H9 (cell line): Measurements from ENCODE around the gene P2RX6. TPM values are rescaled to one million over a fixed set of nuclear protein-coding genes. Genes with fewer than 3 reads are reported as not detected.

ENCODE experiments used
- DNase-seq: peaks from one replicate; pipeline ENCODE4 v3.0.0-alpha.2; 2017
- H2AFZ ChIP-seq: one replicate; pipeline ENCODE4 v1.6.1; 2013; ENCODE audit warnings: mild to moderate bottlenecking, low read length, control low read depth, moderate library complexity
- H2AK5ac ChIP-seq: 2 replicates; pipeline ENCODE4 v1.6.1; 2013; ENCODE audit warnings: low read length, control low read depth, mixed read lengths; ENCODE audit not compliant: insufficient read length
- H2BK120ac ChIP-seq: one replicate; pipeline ENCODE4 v1.6.1; 2013; ENCODE audit warnings: low read depth, mild to moderate bottlenecking, low read length, control low read depth, inconsistent platforms; ENCODE audit not compliant: poor library complexity, severe bottlenecking
- H2BK12ac ChIP-seq: 2 replicates; pipeline ENCODE4 v1.6.1; 2013; ENCODE audit warnings: low read length, control low read depth, mixed read lengths, low read depth; ENCODE audit not compliant: insufficient read length
- H2BK15ac ChIP-seq: 2 replicates; pipeline ENCODE4 v1.6.1; 2013; ENCODE audit warnings: low read depth, low read length, control low read depth
- H2BK20ac ChIP-seq: one replicate; pipeline ENCODE4 v1.6.1; 2013; ENCODE audit warnings: low read depth, mild to moderate bottlenecking, low read length, control low read depth, inconsistent platforms; ENCODE audit not compliant: poor library complexity, severe bottlenecking
- H2BK5ac ChIP-seq: 2 replicates; pipeline ENCODE4 v1.6.1; 2013; ENCODE audit warnings: low read length, control low read depth, mixed read lengths; ENCODE audit not compliant: insufficient read length
- H3K14ac ChIP-seq: 2 replicates; pipeline ENCODE4 v1.6.1; 2013; ENCODE audit warnings: low read length, control low read depth; ENCODE audit not compliant: insufficient read depth
- H3K18ac ChIP-seq: 2 replicates; pipeline ENCODE4 v1.6.1; 2013; ENCODE audit warnings: low read depth, mild to moderate bottlenecking, mixed read lengths, low read length, control low read depth; ENCODE audit not compliant: insufficient read length
- H3K23ac ChIP-seq: 2 replicates; pipeline ENCODE4 v1.6.1; 2013; ENCODE audit warnings: low read length, control low read depth, mixed read lengths, low read depth; ENCODE audit not compliant: insufficient read length
- H3K23me2 ChIP-seq: 2 replicates; pipeline ENCODE4 v1.6.1; 2013; ENCODE audit warnings: low read depth, mild to moderate bottlenecking, mixed read lengths, low read length, control low read depth; ENCODE audit not compliant: insufficient read length, poor library complexity, severe bottlenecking
- H3K27ac ChIP-seq: 2 replicates; pipeline ENCODE4 v1.5.1; 2013; ENCODE audit warnings: low read length, control low read depth, mixed read lengths, low read depth; ENCODE audit not compliant: insufficient read length
- H3K27me3 ChIP-seq: 2 replicates; pipeline ENCODE4 v1.6.1; 2013; ENCODE audit warnings: low read length, control low read depth, inconsistent platforms; ENCODE audit not compliant: insufficient read depth
- H3K4ac ChIP-seq: 2 replicates; pipeline ENCODE4 v1.6.1; 2013; ENCODE audit warnings: low read depth, mild to moderate bottlenecking, control low read depth, inconsistent platforms, low read length, moderate library complexity
- H3K4me1 ChIP-seq: 2 replicates; pipeline ENCODE4 v1.6.1; 2013; ENCODE audit warnings: low read length, control low read depth, inconsistent platforms; ENCODE audit not compliant: insufficient read depth
- H3K4me2 ChIP-seq: 2 replicates; pipeline ENCODE4 v1.6.1; 2013; ENCODE audit warnings: low read length, control low read depth, mixed read lengths; ENCODE audit not compliant: insufficient read length, insufficient read depth
- H3K56ac ChIP-seq: 2 replicates; pipeline ENCODE4 v1.6.1; 2013; ENCODE audit warnings: low read depth, mild to moderate bottlenecking, mixed read lengths, low read length, control low read depth; ENCODE audit not compliant: insufficient read length
- H3K79me1 ChIP-seq: 2 replicates; pipeline ENCODE4 v1.6.1; 2013; ENCODE audit warnings: low read depth, mild to moderate bottlenecking, moderate library complexity, low read length, control low read depth, inconsistent platforms; ENCODE audit not compliant: insufficient read depth, poor library complexity, severe bottlenecking
- H3K79me2 ChIP-seq: 2 replicates; pipeline ENCODE4 v1.6.1; 2013; ENCODE audit warnings: low read length, control low read depth, inconsistent platforms; ENCODE audit not compliant: insufficient read depth
- H3K9ac ChIP-seq: 2 replicates; pipeline ENCODE4 v1.6.1; 2013; ENCODE audit warnings: low read length, control low read depth, mixed read lengths; ENCODE audit not compliant: insufficient read length; ENCODE audit errors: extremely low read depth
- H3K9me3 ChIP-seq: one replicate; pipeline ENCODE4 v1.6.1; 2013; ENCODE audit warnings: low read depth, low read length, inconsistent platforms; ENCODE audit not compliant: control insufficient read depth
- H3T11ph ChIP-seq: one replicate; pipeline ENCODE4 v1.6.1; 2013; ENCODE audit warnings: mild to moderate bottlenecking, low read length, control low read depth, inconsistent platforms
- H4K20me1 ChIP-seq: one replicate; pipeline ENCODE4 v1.6.1; 2013; ENCODE audit not compliant: control insufficient read depth, insufficient read length, insufficient read depth
- H4K5ac ChIP-seq: 2 replicates; pipeline ENCODE4 v1.6.1; 2013; ENCODE audit warnings: low read depth, mild to moderate bottlenecking, mixed read lengths, low read length, control low read depth; ENCODE audit not compliant: insufficient read length
- H4K8ac ChIP-seq: replicated peaks from 2 replicates; pipeline ENCODE4 v1.6.1; 2013; ENCODE audit warnings: low read length, control low read depth, mixed read lengths, low read depth; ENCODE audit not compliant: insufficient read length
- H4K91ac ChIP-seq: 2 replicates; pipeline ENCODE4 v1.6.1; 2013; ENCODE audit warnings: low read depth, mild to moderate bottlenecking, moderate library complexity, mixed read lengths, low read length, control low read depth; ENCODE audit not compliant: insufficient read length
- H3K27ac Mint-ChIP-seq, 3 experiments: 2 replicates in 2 of 3; 3 replicates in 1 of 3; pipeline ENCODE4 v1.8.0; 2020 to 2021; ENCODE audit warnings: mixed read lengths in 3 of 3, mild to moderate bottlenecking in 1 of 3, moderate library complexity in 1 of 3
- H3K27me3 Mint-ChIP-seq: 2 replicates; pipeline ENCODE4 v1.8.0; 2021; ENCODE audit warnings: low read depth, mild to moderate bottlenecking, moderate library complexity, mixed read lengths
- H3K36me3 Mint-ChIP-seq, 3 experiments: 2 replicates in 2 of 3; 3 replicates in 1 of 3; pipeline ENCODE4 v1.8.0; 2020 to 2021; ENCODE audit warnings: low read depth in 3 of 3, mixed read lengths in 3 of 3; ENCODE audit not compliant: insufficient read depth in 1 of 3
- H3K4me1 Mint-ChIP-seq, 2 experiments: 2 replicates each; pipeline ENCODE4 v1.8.0; 2020; ENCODE audit warnings: mixed read lengths in 2 of 2
- H3K4me3 Mint-ChIP-seq, 2 experiments: 2 replicates in 1 of 2; 3 replicates in 1 of 2; pipeline ENCODE4 v1.8.0; 2020 to 2021; ENCODE audit warnings: mild to moderate bottlenecking in 2 of 2, mixed read lengths in 2 of 2, moderate library complexity in 1 of 2
- H3K9me3 Mint-ChIP-seq, 2 experiments: 2 replicates in 1 of 2; 3 replicates in 1 of 2; pipeline ENCODE4 v1.8.0; 2020; ENCODE audit warnings: mild to moderate bottlenecking in 2 of 2, mixed read lengths in 2 of 2, moderate library complexity in 1 of 2
- WGBS: extraction: QIAGEN DNeasy Blood & Tissue Kit; methylation state at CpG from one replicate; pipeline ENCODE4 v1.1.7; 2013; ENCODE audit warnings: missing lambda C conversion rate, low lambda C conversion rate, mixed read lengths; ENCODE audit not compliant: insufficient read length; ENCODE audit errors: extremely low coverage; 5-methylcytosine and 5-hydroxymethylcytosine counted together
- total RNA-seq: library from RNA; stranded (reverse); gene quantifications from 2 replicates; pipeline ENCODE4 v1.2.1, GENCODE V29; 2021
- TF ChIP-seq, protein P1 (sequence below): fragments of 200-600 bp; sonication (generic); conservative IDR thresholded peaks from 3 replicates; pipeline ENCODE4 v1.8.0; 2021; ENCODE audit warnings: antibody characterized with exemption, mild to moderate bottlenecking

Gene P2RX6
- total RNA-seq, 1 experiment from 2014 or later, result not detected

DNA sequence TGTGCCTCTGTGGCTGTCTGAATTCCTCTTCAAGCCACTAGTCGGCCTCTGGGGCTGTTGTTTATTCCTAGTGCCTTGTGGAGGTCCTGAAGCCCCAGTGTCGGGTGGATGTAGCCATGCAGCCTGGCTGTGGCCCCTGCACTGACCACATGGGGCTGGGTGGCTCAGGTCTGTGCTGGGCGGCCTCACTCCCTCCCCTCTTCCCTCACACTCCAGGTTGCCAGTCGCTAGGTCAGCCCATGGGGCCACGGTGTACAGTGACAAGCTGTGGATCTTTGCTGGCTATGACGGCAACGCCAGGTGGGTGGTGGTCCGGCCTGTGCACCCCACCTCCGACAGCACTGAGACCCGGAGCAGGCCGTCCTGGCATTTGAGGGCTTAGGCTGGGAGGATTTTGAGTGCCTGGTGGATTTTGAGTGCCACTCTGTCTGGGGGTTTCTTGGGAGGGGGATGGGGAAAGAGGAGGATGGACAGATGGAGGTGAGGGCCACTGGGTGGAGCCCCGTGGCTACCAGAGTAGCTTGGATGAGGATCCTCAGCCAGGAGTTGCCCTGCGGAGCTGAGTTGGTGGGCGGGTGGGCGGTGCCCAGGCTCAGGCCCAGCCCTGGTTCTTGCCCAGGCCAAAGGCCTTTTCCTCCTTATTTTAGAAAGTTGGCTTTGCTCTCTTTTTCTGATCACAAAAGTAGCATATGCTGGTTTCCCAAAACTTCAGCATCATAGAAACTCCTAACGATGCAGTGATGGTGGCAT lies 26.2 kb upstream of the P2RX6 start:
- no CpG with 5 or more reads among the region's 16 CpGs for WGBS
- no peak overlapping the region for H3K27ac ChIP-seq

More for the DNA sequence above, 26.2 kb upstream of the P2RX6 start:
- Histone ChIP-seq H3K27me3 (no peaks in the 10 kb centered on the region), H3K4me1 (no peaks in the 10 kb centered on the region), H3K23me2 (no peaks in the 10 kb centered on the region), H3K23ac (no peak overlapping the region), H3K56ac (no peak overlapping the region), H3K9ac (no peak overlapping the region), H4K91ac (no peak overlapping the region), H2BK12ac (no peak overlapping the region), H3K79me1 (no peaks in the 10 kb centered on the region), H2AK5ac (no peak overlapping the region), H4K20me1 (no peaks in the 10 kb centered on the region), H3K4me2 (no peak overlapping the region), H3K9me3 (no peaks in the 10 kb centered on the region), H4K5ac (no peak overlapping the region), H2BK5ac (no peak overlapping the region), H3K18ac (no peak overlapping the region), H2BK120ac (no peak overlapping the region), H2BK15ac (no peak overlapping the region), H3K4ac (no peak overlapping the region), H2AFZ (no peak overlapping the region), H3K14ac (no peak overlapping the region), H3K79me2 (no peaks in the 10 kb centered on the region), H4K8ac (no peak overlapping the region), H3T11ph (no peak overlapping the region), H2BK20ac (no peak overlapping the region)
- DNase-seq, result no peak
- no peak overlapping the region for H3K4me3 Mint-ChIP-seq
- H3K27ac Mint-ChIP-seq, result no peak overlapping the region
- TF ChIP-seq, protein P1, sequence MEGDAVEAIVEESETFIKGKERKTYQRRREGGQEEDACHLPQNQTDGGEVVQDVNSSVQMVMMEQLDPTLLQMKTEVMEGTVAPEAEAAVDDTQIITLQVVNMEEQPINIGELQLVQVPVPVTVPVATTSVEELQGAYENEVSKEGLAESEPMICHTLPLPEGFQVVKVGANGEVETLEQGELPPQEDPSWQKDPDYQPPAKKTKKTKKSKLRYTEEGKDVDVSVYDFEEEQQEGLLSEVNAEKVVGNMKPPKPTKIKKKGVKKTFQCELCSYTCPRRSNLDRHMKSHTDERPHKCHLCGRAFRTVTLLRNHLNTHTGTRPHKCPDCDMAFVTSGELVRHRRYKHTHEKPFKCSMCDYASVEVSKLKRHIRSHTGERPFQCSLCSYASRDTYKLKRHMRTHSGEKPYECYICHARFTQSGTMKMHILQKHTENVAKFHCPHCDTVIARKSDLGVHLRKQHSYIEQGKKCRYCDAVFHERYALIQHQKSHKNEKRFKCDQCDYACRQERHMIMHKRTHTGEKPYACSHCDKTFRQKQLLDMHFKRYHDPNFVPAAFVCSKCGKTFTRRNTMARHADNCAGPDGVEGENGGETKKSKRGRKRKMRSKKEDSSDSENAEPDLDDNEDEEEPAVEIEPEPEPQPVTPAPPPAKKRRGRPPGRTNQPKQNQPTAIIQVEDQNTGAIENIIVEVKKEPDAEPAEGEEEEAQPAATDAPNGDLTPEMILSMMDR, result peak; percentile 11; the same call in 1 of the 3 replicates
- H3K36me3 Mint-ChIP-seq, result peaks cover 0 to 42% (median 24%) of the 10 kb centered on the region in 3 experiments
- H3K27me3 Mint-ChIP-seq, result no peaks in the 10 kb centered on the region
- no peaks in the 10 kb centered on the region; a peak in 1 of 5 replicates for H3K9me3 Mint-ChIP-seq
- 0 out of 4 replicates have a peak, but pooled peaks cover 0 to 2% of the 10 kb centered on the region in 2 experiments for H3K4me1 Mint-ChIP-seq
